NCI-H1417 (cell line): ENCODE measurements around the gene TIGD6.
"Not testable (repeated sequence)": the region's sequence is repeated elsewhere in the genome, so short reads cannot be mapped to it uniquely, and the experiment has no call there.

Source experiments
- DNase-seq, 3 experiments: peaks; one replicate each; lab custom pipeline; 2025; lab: John Stamatoyannopoulos, UW

The TIGD6 gene

GRCh38 chr5:149975409-149975808 lies 25.0 kb downstream of the TIGD6 start:
- DNase-seq, result no peak

GRCh38 chr5:149969181-149969930 lies 31.1 kb downstream of the TIGD6 start:
- DNase-seq, result no peak

- no peak for DNase-seq
Observed at GRCh38 chr5:149966946-149967345, 33.5 kb downstream of the TIGD6 start.

GRCh38 chr5:149963729-149964128 lies 36.7 kb downstream of the TIGD6 start:
- DNase-seq, result no peak

GRCh38 chr5:149962601-149963300 lies 37.7 kb downstream of the TIGD6 start:
- DNase-seq, result no peak

GRCh38 chr5:149961957-149962409 lies 38.5 kb downstream of the TIGD6 start:
- DNase-seq, result peak in 1 of 3 experiments; percentile 21

- DNase-seq, result peak in 2 of 3 experiments; percentile 10 to 66
Observed at GRCh38 chr5:149961186-149961685, 39.2 kb downstream of the TIGD6 start.

GRCh38 chr5:149960272-149961185 lies 39.9 kb downstream of the TIGD6 start, which contains the start of gene SLC26A2:
SLC26A2 (plus strand) TSS chr5:149960758; CDS start chr5:149977653, 16,895 bp downstream.
- DNase-seq, result peak; percentile 90 to 97 (median 96)

GRCh38 chr5:149959406-149960236 lies 40.8 kb downstream of the TIGD6 start:
- DNase-seq, result peak; percentile 8 to 70 (median 32)

GRCh38 chr5:149957855-149958254 lies 42.6 kb downstream of the TIGD6 start:
- DNase-seq, result no peak

GRCh38 chr5:149956685-149957084 lies 43.8 kb downstream of the TIGD6 start:
- no peak for DNase-seq

- DNase-seq, result no peak
Observed at GRCh38 chr5:149954798-149955197, 45.7 kb downstream of the TIGD6 start.

GRCh38 chr5:149953436-149954121 lies 46.9 kb downstream of the TIGD6 start:
- DNase-seq, result no peak

- no peak for DNase-seq
Observed at GRCh38 chr5:149951138-149951749, 49.2 kb downstream of the TIGD6 start.

GRCh38 chr5:149948993-149949392 lies 51.5 kb downstream of the TIGD6 start:
- DNase-seq, result no peak

GRCh38 chr5:149946118-149946517 lies 54.3 kb downstream of the TIGD6 start:
- no peak for DNase-seq

- no peak for DNase-seq
Observed at GRCh38 chr5:149944666-149945065, 55.8 kb downstream of the TIGD6 start, which contains the start of gene PDE6A. PDE6A (minus strand) TSS chr5:149944793; CDS start chr5:149944673, 120 bp downstream.

GRCh38 chr5:149943177-149943949 lies 57.1 kb downstream of the TIGD6 start:
- not testable (repeated sequence) for DNase-seq
